ENCODE measurements around the gene ADAM12. TPM values are rescaled to one million over a fixed set of nuclear protein-coding genes. Genes with fewer than 3 reads are reported as not detected.

Gene ADAM12
- total and polyA plus RNA-seq, 2 experiments from 2014 or later = 0.13 to 0.87 TPM

- H3K4me3 ChIP-seq = no peak overlapping the region
- H3K36me3 ChIP-seq (ENCODE audit: insufficient read depth) = no peaks in the 10 kb centered on the region
- H3K4me1 ChIP-seq (ENCODE audit: insufficient read depth) = no peaks in the 10 kb centered on the region
- Mint-ChIP-seq H3K27ac (no peak overlapping the region), H3K4me3 (no peak overlapping the region), H3K9me3 (no peaks in the 10 kb centered on the region), H3K27me3 (ENCODE audit: insufficient read depth, low read depth, poor library complexity) (peaks cover 2% of the 10 kb centered on the region), H3K4me1 (no peaks in the 10 kb centered on the region), H3K36me3 (ENCODE audit: low read depth) (no peaks in the 10 kb centered on the region)
- DNase-seq (ENCODE audit: low spot score) = no peak
- H3K9me2 ChIP-seq (ENCODE audit: insufficient read depth) = no peaks in the 10 kb centered on the region
- H3F3A ChIP-seq (replicated peaks; ENCODE audit: low read depth) = no peaks in the 10 kb centered on the region
- TF ChIP-seq STAT1 (IDR thresholded peaks at IDR 0.05; ENCODE audit: unreplicated experiment) = no peak
- no peak for TF ChIP-seq ETS1 (IDR thresholded peaks at IDR 0.05)
- no peak for TF ChIP-seq EZH2 (IDR thresholded peaks at IDR 0.05; ENCODE audit: low read depth, unreplicated experiment)
- no peak for TF ChIP-seq EZH2phosphoT487 (IDR thresholded peaks at IDR 0.05; ENCODE audit: unreplicated experiment)
- no peak for TF ChIP-seq CREB1 (CRISPR knock-in tag; IDR thresholded peaks at IDR 0.05; ENCODE audit: low read depth)
- no peak for TF ChIP-seq JUNB (IDR thresholded peaks at IDR 0.05; ENCODE audit: unreplicated experiment)
- no peak overlapping the region for H3K4me2 ChIP-seq
- no peak overlapping the region for H3K27ac ChIP-seq (ENCODE audit: low read depth)
- no peaks in the 10 kb centered on the region for H4K20me1 ChIP-seq (replicated peaks; ENCODE audit: insufficient read depth)
- H3K27me3 ChIP-seq (ENCODE audit: insufficient read depth) = no peaks in the 10 kb centered on the region
- no peak overlapping the region for H2AFZ ChIP-seq
- ATAC-seq = no peak
- H3K79me2 ChIP-seq (replicated peaks; ENCODE audit: insufficient read depth) = no peaks in the 10 kb centered on the region
Observed at GRCh38 chr10:126334272-126334671, 54.0 kb downstream of the ADAM12 start.

- Histone ChIP-seq H4K20me1 (replicated peaks; ENCODE audit: insufficient read depth) (no peaks in the 10 kb centered on the region), H3K4me1 (ENCODE audit: insufficient read depth) (no peaks in the 10 kb centered on the region), H3K79me2 (replicated peaks; ENCODE audit: insufficient read depth) (no peaks in the 10 kb centered on the region), H3K36me3 (ENCODE audit: insufficient read depth) (no peaks in the 10 kb centered on the region), H3K27ac (ENCODE audit: low read depth) (no peak overlapping the region), H3K4me3 (no peak overlapping the region), H3K9me2 (ENCODE audit: insufficient read depth) (no peaks in the 10 kb centered on the region), H3F3A (replicated peaks; ENCODE audit: low read depth) (no peaks in the 10 kb centered on the region), H3K4me2 (no peak overlapping the region), H2AFZ (no peak overlapping the region), H3K27me3 (ENCODE audit: insufficient read depth) (no peaks in the 10 kb centered on the region)
- Mint-ChIP-seq H3K9me3 (no peaks in the 10 kb centered on the region; the same call in 2 of the 3 replicates), H3K27me3 (ENCODE audit: insufficient read depth, low read depth, poor library complexity) (peaks cover 2% of the 10 kb centered on the region), H3K4me1 (no peaks in the 10 kb centered on the region), H3K4me3 (no peak overlapping the region), H3K27ac (no peak overlapping the region), H3K36me3 (ENCODE audit: low read depth) (no peaks in the 10 kb centered on the region)
- ATAC-seq = no peak
- no peak for DNase-seq (ENCODE audit: low spot score)
- TF ChIP-seq ETS1 (IDR thresholded peaks at IDR 0.05) (no peak), ZNF462 (CRISPR knock-in tag; IDR thresholded peaks at IDR 0.05) (no peak), EZH2phosphoT487 (IDR thresholded peaks at IDR 0.05; ENCODE audit: unreplicated experiment) (no peak), CTCF (conservative IDR thresholded peaks at IDR 0.05; ENCODE audit: low read depth in 2 of 2) (no peak), ZNF331 (CRISPR knock-in tag; IDR thresholded peaks at IDR 0.05; ENCODE audit: low read depth) (no peak), NANOG (IDR thresholded peaks at IDR 0.05; ENCODE audit: borderline replicate concordance) (no peak), STAT1 (IDR thresholded peaks at IDR 0.05; ENCODE audit: unreplicated experiment) (no peak), JUNB (IDR thresholded peaks at IDR 0.05; ENCODE audit: unreplicated experiment) (no peak), POLR2AphosphoS5 (IDR thresholded peaks at IDR 0.05; ENCODE audit: low read depth) (no peak), EZH2 (IDR thresholded peaks at IDR 0.05; ENCODE audit: low read depth, unreplicated experiment) (no peak), ZNF114 (CRISPR knock-in tag; IDR thresholded peaks at IDR 0.05) (no peak)
Observed at GRCh38 chr10:126332576-126332975, 55.7 kb downstream of the ADAM12 start.
